GM10847 (cell line): Measurements from ENCODE around the gene CCBE1.

Experiments
- POLR2A ChIP-seq: IDR thresholded peaks from 2 replicates; pipeline ENCODE4 v1.6.1; 2011; ENCODE audit not compliant: insufficient read length; ENCODE audit errors: extremely low read depth

Gene CCBE1

DNA sequence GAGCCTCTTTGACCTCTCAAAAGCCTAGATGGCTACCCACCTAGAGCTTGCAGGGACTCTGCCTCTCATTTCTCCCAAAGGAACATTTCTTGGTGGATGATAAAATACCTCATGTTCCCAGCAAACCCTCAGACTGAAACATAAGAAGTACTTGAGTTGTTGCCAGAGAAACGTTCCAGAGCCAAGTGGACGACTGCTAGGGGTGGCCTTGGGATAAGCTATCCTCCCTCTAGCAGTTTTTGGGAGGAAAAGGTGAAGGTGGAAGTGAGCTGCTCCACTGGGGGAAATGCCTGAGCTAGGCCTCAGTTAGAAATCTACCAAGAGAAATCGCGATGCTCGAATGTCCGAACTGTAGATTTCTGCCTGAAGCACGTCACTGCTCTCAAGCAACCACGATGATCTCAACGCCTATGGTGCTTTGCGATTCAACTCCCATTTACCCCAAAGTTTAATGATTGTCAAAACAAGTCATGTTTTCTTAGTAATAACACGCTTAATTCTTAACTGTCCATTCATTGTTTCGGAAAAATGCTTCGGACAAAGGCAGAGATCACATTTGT is 91.5 kb downstream of the CCBE1 start:
- no peak for TF ChIP-seq POLR2A

DNA sequence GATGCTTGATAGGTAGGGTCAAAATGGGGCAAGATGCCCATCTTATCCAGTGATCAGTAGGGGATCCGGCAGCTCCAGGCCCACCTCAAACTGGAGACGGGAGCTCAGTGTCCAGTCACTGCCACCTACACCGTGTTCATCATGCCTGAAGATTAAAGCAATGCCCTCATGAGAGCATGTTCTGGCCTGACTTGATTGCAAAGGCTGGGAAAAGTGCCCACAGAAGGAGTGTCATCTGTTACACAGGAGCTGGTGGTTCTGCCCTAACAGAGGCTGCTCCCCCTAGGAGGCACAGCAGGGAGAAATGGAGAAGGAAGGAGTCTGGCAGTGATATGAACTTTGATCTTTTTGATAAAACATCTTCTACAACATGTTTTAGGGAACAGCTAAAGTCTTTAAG is 92.3 kb downstream of the CCBE1 start:
- TF ChIP-seq POLR2A = no peak

DNA sequence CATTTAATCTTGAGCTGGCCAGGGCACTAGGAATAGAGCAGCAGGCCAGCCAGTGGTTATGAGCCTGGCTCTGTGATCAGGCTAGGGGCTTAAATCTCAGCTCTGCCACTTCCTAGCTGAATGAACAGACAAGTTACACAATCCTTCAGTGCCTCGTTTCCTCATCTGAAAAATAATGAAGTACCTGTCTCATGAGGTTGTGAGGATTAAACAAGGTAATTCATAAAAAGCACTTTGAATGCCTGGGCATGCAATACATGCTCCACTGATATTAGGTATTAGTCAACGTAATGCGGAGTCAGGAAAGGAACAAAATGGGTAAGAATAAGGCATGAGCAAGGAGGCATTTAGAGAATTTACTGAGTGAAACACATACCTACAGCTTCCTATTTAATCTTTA is 100.2 kb downstream of the CCBE1 start:
- no peak for TF ChIP-seq POLR2A

DNA sequence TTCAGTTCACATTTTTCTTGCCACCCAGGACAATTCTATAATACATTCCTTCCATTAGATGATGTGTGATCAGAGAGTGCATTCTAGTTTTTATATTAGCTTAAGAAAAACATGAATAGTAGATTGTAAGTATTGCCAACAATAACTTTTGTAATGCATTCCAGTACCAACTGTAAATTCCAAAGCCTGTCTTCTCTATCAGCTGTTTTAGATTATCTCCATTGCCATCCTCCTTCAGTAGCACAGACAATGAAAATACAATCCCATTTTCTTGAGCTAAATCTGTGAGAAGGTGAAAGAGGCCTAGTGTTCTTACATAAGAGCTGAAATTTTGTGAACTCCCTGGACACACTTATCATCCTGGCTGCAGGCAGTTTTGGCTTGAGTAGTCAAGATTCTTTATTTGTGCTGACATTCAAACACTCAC is 103.9 kb downstream of the CCBE1 start:
- no peak for TF ChIP-seq POLR2A

DNA sequence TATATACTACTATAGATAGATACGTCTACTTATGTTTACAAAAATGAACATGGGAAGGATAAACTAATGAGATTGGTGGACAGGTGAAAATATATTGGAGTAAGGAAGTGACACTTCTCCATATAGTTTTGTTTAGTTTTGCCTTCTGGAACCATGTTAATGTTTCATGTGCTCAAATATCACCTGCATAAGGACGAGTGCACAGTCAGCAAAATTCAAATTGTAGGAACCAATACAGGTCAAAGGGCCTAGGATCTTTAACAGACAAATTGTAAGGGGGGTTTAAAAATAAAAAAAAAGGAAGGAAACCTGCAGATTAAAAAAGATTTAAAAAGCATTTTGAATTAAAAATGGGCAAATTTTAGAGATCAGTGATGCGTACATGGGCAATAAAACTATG is 104.6 kb downstream of the CCBE1 start:
- TF ChIP-seq POLR2A = no peak

DNA sequence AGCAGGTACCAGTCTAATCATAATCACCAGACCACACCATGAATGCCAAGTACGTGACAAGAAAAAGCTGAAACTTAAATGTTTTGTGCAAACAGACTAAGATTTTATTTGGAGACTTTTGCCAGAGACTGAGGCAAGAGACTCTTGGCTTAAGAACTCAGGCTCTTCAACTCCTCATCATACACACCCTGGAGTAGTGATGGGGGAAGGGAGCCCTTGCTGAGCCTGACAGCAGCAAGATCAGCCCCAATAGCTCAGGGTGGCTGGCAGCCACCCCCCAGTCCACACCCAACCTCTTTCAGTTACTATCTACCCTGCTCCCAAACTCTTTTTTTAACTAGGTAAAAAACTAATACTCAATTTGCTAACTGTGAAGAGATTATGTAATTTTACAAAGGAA is 114.8 kb downstream of the CCBE1 start:
- no peak for TF ChIP-seq POLR2A

DNA sequence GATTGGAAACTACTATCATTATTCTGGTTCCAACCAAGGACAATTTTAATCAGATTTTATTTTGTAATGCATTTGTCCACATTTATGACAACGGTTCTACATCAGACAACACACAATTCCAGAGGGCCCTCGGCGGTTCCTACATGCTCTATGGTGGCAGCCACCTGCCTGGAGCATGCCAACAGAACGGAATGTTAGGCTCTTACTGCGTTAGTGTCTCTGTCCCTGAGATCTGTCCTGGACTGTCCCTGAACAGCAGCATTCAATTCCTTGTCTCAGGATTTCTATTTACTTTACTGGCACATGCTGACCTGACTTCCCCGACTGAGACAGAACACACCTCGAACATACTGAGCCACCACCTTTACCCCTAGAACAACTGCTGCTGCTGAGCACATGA is 117.7 kb downstream of the CCBE1 start:
- no peak for TF ChIP-seq POLR2A

DNA sequence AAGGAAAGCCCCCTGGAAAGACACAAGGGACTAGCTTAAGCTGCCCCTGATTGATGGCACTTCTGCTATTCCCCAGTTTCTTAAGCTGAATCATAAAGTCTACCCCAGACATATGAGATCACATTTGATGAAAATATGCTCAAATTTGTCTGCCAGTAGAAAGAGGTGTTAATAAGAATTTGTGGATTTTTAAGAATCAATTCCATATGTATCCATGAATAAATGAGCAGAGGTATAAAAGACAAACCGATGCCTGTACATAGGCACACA is 119.9 kb downstream of the CCBE1 start:
- no peak for TF ChIP-seq POLR2A

DNA sequence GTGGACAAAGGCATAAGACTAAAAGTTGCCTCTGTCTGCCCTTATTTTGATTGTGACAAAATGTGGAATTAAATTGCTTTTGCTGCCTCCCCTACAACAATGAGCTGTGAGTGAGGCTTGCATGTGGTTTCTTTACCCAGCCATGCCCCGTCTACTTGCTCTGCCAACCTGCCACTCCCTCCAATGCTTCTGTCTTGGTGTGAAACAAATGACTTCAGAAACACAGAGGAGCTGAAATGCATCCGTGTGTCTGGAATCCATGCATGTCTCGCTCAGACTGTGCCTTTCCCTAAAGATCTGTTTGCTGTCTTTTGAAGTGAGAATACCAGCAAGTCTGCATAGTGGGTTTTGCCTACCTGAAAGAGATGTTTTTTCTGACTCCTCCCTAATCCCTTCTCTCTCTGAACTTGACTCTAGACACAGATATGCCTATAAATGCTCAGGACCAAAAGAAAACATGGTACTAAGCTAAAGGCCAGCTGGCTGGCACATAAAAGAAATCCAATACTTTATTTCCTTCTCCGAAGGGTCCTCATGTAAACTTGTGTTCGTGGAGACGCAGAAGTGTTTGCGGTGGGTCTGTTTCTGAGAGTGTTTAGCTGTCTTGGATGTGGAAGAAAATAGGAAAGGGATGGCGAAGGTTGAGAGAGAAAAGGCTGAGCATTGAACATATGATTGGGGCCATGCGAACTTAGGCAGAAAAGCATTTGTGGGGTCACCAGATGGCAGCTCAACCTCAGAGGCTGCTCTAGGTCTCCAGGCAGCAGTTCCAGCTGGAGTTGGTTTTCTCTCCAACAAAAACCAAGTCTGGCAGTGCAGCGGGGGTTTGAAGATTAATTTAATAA is 120.5 kb downstream of the CCBE1 start:
- no peak for TF ChIP-seq POLR2A

DNA sequence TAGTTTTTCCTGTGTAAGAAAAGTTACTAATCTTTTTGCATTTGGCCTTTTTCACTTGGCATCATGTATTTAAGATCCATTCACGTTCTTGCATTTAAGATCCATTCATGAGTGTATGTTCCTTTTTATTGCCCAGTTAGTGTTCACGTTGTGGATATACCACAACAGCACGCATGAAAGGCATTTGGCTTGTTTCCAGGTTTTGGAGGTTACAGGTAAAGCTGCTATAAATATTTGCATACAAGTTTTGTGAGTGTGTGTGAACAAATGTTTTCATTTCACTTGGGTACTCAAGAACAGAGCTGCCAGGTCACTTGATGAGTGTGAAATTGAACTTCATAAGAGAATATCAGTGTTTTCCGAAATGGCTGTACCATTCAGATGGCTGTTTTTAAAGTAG is 121.2 kb downstream of the CCBE1 start:
- TF ChIP-seq POLR2A = no peak

DNA sequence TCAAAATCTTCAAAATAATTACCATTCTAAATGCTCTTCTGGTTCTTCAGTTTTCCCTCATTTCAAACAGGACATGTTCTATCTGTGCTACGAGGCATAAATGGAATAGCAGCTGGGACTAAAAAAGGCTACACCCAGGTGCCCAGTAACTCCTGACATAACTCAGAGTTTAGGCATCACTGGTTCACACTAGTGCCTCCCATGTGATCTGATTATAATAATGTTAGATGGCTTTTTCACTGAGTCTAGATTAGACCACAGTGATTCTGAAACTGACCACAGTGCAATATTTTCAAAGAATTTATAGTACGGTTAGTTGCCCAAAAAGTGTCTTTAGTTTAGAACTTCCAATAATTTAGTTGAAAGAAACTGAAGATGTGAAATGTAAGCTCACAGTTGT is 123.3 kb downstream of the CCBE1 start:
- TF ChIP-seq POLR2A = no peak

DNA sequence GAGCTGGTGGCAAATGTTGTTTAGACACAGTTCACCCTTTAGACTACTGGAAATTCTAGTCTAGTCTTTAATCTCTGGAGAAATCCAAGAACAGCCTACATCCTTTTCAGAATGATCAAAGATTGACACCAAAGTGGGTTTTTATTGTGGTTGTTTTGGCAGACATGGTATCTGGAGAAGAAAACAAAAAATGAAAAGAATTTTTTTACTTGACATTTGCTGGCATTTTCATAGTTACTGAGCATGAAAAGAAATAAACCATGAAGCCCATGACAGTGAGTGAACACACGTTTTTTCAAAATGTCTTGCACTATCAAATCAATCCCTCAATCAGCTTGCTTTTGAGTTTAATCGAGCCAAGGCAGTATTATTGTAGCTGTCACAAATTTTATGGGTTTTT is 125.3 kb downstream of the CCBE1 start:
- TF ChIP-seq POLR2A = no peak

DNA sequence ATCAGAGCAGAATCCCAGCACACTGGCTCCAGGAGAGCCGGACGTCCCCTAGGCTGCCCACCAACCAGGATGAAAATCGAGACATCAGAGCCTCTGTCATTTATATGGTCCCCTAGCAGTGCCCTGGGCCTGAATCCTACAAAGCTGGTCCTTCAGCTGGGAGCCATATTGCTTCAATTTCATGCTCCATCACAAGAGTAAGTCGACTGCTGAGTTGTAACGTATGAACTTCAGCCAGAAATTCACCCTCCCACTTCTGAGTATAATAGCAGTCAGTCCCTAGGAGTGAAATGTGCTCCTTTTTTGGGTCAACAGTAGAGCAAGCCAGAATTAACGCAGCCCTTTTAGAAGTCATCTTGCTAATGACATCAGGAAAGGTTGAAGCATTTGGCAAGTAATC is 126.4 kb downstream of the CCBE1 start:
- TF ChIP-seq POLR2A = no peak

DNA sequence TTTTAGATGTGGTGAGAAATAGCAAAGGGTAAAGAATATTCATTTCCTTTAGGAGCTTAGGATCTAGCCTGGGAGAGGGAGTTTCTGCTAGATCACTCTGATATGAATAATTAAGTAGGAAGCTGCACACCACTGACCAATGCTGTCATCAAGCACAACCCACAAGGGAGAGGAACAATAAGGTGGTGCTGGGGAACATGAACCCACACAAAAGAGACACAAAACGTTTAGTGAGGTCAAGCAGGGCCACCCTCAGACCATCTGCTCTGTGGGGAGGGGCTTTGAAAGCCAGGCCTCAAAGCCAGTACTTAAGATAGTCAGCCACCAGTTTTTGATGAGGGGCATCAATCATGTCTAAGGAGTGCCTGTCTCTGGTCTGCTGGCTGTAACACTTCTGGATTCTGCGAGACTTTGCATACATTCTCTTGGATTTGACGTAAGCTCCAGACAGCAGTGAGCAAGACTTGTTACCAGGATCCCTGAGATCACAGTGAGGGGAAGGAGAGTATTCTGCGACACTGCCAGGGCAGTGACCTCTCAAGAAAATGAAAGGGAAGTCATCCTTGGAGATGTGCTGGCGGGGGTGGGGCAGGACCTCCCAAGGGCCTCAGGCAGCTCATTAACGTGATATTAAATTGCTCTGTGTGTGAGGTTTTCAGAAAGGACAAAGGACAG is 127.0 kb downstream of the CCBE1 start:
- no peak for TF ChIP-seq POLR2A

DNA sequence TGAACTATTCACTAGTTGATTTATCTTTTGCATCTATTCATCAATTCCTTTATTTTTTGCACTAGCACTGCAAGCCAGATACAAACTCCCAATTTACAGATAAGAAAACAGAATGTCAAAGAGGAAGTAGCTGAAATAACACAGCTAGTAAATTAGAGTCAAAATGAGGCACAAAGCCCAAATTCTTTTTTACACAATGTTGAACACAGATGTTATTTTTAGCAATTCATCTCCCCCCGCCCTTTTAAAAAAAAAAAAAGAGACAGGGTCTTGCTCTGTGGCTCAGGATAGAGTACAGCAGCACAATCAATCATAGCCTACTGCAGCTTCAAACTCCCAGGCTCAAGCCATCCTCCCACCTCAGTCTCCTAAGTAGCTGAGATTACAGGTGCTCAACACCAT is 127.8 kb downstream of the CCBE1 start:
- TF ChIP-seq POLR2A = no peak

DNA sequence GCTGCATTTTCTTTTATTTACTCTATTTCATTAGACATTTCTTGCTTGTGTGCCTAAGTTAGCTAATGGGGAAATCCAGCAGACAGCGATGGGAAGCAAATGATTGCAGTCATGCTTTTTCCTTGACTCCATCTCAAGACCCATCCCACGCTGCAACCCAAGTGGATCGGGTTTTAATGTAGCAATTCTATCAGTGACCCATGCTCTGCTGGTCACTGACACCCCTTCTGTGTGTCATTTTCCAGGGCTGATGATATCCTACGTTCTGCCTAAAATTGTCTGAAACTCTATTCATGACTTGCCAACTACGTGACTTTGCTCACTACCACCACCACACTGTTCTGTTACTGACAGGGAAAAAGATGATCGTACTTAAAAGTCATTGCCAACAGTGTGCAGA is 129.8 kb downstream of the CCBE1 start:
- TF ChIP-seq POLR2A = no peak
